Measurements from ENCODE around the gene CXCL14.
A peak's percentile ranks its signal among the peaks of the same experiment; 100 is the strongest.

CXCL14 gene

GRCh38 chr5:135546912-135547311 is 31.9 kb downstream of the CXCL14 start:
- no peak overlapping the region for H3K4me3 ChIP-seq (ENCODE audit: low read depth, low read length)
- DNase-seq (ENCODE audit: low read depth) = no peak
- TF ChIP-seq CTCF (IDR thresholded peaks at IDR 0.05; ENCODE audit: low read depth, low read length) (no peak), POLR2A (IDR thresholded peaks at IDR 0.05; ENCODE audit: extremely low read depth, insufficient read length) (no peak), MYC (IDR thresholded peaks at IDR 0.05; ENCODE audit: low read depth, low read length) (no peak), MAX (IDR thresholded peaks at IDR 0.05; ENCODE audit: low read depth, low read length) (no peak)

- DNase-seq (ENCODE audit: low read depth) = no peak
- H3K4me3 ChIP-seq (ENCODE audit: low read depth, low read length) = no peak overlapping the region
- TF ChIP-seq POLR2A (IDR thresholded peaks at IDR 0.05; ENCODE audit: extremely low read depth, insufficient read length) = no peak
- no peak for TF ChIP-seq CTCF (IDR thresholded peaks at IDR 0.05; ENCODE audit: low read depth, low read length)
- no peak for TF ChIP-seq MYC (IDR thresholded peaks at IDR 0.05; ENCODE audit: low read depth, low read length)
- no peak for TF ChIP-seq MAX (IDR thresholded peaks at IDR 0.05; ENCODE audit: low read depth, low read length)
Measured at GRCh38 chr5:135546101-135546500, 32.7 kb downstream of the CXCL14 start.

- no peak for DNase-seq (ENCODE audit: low read depth)
- H3K4me3 ChIP-seq (ENCODE audit: low read depth, low read length) = no peak overlapping the region
- no peak for TF ChIP-seq POLR2A (IDR thresholded peaks at IDR 0.05; ENCODE audit: extremely low read depth, insufficient read length)
- TF ChIP-seq CTCF (IDR thresholded peaks at IDR 0.05; ENCODE audit: low read depth, low read length) = no peak
- TF ChIP-seq MYC (IDR thresholded peaks at IDR 0.05; ENCODE audit: low read depth, low read length) = no peak
- TF ChIP-seq MAX (IDR thresholded peaks at IDR 0.05; ENCODE audit: low read depth, low read length) = no peak
Measured at GRCh38 chr5:135545099-135545498, 33.7 kb downstream of the CXCL14 start.

- TF ChIP-seq CTCF (IDR thresholded peaks at IDR 0.05; ENCODE audit: low read depth, low read length) (no peak), MYC (IDR thresholded peaks at IDR 0.05; ENCODE audit: low read depth, low read length) (no peak), MAX (IDR thresholded peaks at IDR 0.05; ENCODE audit: low read depth, low read length) (no peak), POLR2A (IDR thresholded peaks at IDR 0.05; ENCODE audit: extremely low read depth, insufficient read length) (no peak)
- peak; percentile 40 for DNase-seq (ENCODE audit: low read depth)
- peak overlapping the region; percentile 28 for H3K4me3 ChIP-seq (ENCODE audit: low read depth, low read length)
Measured at GRCh38 chr5:135543485-135544304, 35.1 kb downstream of the CXCL14 start.

- no peak for DNase-seq (ENCODE audit: low read depth)
- TF ChIP-seq CTCF (IDR thresholded peaks at IDR 0.05; ENCODE audit: low read depth, low read length) (no peak), MAX (IDR thresholded peaks at IDR 0.05; ENCODE audit: low read depth, low read length) (no peak), POLR2A (IDR thresholded peaks at IDR 0.05; ENCODE audit: extremely low read depth, insufficient read length) (no peak), MYC (IDR thresholded peaks at IDR 0.05; ENCODE audit: low read depth, low read length) (no peak)
- peak overlapping the region; percentile 28 for H3K4me3 ChIP-seq (ENCODE audit: low read depth, low read length)
Measured at GRCh38 chr5:135543001-135543484, 35.7 kb downstream of the CXCL14 start.

All from NB4 (cell line).